ENCODE data around the gene GSTA1. TPM values are rescaled to one million over a fixed set of nuclear protein-coding genes. Genes with fewer than 3 reads are reported as not detected.
"Not testable (repeated sequence)": the region's sequence is repeated elsewhere in the genome, so short reads cannot be mapped to it uniquely, and the experiment has no call there.

The GSTA1 gene
- total RNA-seq, 2 donors from 2014 or later = 33.2 to 54.1 TPM

GRCh38 chr6:52752310-52752709 lies 51.3 kb downstream of the GSTA1 start:
- Histone ChIP-seq H3K4me1 (peaks cover 25% of the 10 kb centered on the region), H3K27me3 (no peaks in the 10 kb centered on the region), H3K36me3 (replicated peaks in 1 of 2; ENCODE audit: insufficient read depth in 1 of 2, low read depth in 2 of 2) (peaks cover 13 to 14% of the 10 kb centered on the region in 2 donors), H3K27ac (peak overlapping the region in 1 of 4 donors; percentile 5), H3K4me3 (no peak overlapping the region), H3K9me3 (no peaks in the 10 kb centered on the region)
- intact Hi-C loops (cut with DNase I) = no loop called here
- DNase-seq (no peak), ATAC-seq (no peak)
- no peak for TF ChIP-seq POLR2A (IDR thresholded peaks at IDR 0.05)
- TF ChIP-seq CTCF (IDR thresholded peaks at IDR 0.05) = no peak

- peaks cover 51% of the 10 kb centered on the region for H3K4me1 ChIP-seq
- intact Hi-C loops (cut with DNase I) = no loop called here
- DNase-seq (no peak), ATAC-seq (no peak)
- 29 to 32% methylated on average over 2 of the region's 2 CpGs for WGBS, 2 donors
- H3K36me3 ChIP-seq (replicated peaks in 1 of 2; ENCODE audit: insufficient read depth in 1 of 2, low read depth in 2 of 2) = peaks cover 13 to 14% of the 10 kb centered on the region in 2 donors
- H3K27ac ChIP-seq = peak overlapping the region in 2 of 4 donors; percentile 31 to 85
- no peak overlapping the region for H3K4me3 ChIP-seq
- H3K9me3 ChIP-seq = no peaks in the 10 kb centered on the region
- H3K27me3 ChIP-seq = no peaks in the 10 kb centered on the region
- TF ChIP-seq CTCF (IDR thresholded peaks at IDR 0.05) = no peak
- no peak for TF ChIP-seq POLR2A (IDR thresholded peaks at IDR 0.05)
These were observed 54.0 kb downstream of the GSTA1 start for GRCh38 chr6:52749556-52750152.

- H3K27me3 ChIP-seq; intact Hi-C loops (cut with DNase I); H3K4me3 ChIP-seq; H3K9me3 ChIP-seq; DNase-seq; H3K36me3 ChIP-seq (replicated peaks in 1 of 2; ENCODE audit: insufficient read depth in 1 of 2, low read depth in 2 of 2): not testable (repeated sequence)
- peak; percentile 4 for ATAC-seq
- Histone ChIP-seq H3K4me1 (peaks cover 64% of the 10 kb centered on the region), H3K27ac (peak overlapping the region in 3 of 4 donors; percentile 75 to 85 (median 79))
- WGBS, 2 donors = 44 to 48% methylated on average over 3 of the region's 3 CpGs
These were observed 56.3 kb downstream of the GSTA1 start for GRCh38 chr6:52747301-52747700.

- no peaks in the 10 kb centered on the region for H3K27me3 ChIP-seq
- H3K36me3 ChIP-seq (replicated peaks in 1 of 2; ENCODE audit: insufficient read depth in 1 of 2, low read depth in 2 of 2) = no peaks in the 10 kb centered on the region
- peaks cover 64% of the 10 kb centered on the region for H3K4me1 ChIP-seq
- no peak for TF ChIP-seq CTCF (IDR thresholded peaks at IDR 0.05)
- no peak for TF ChIP-seq POLR2A (IDR thresholded peaks at IDR 0.05)
- no peak overlapping the region for H3K4me3 ChIP-seq
- H3K9me3 ChIP-seq = no peaks in the 10 kb centered on the region
- ATAC-seq (peak; percentile 87), DNase-seq (peak; percentile 22 to 77 (median 57))
- intact Hi-C loops (cut with DNase I) = no loop called here
- WGBS, 2 donors = 10 to 19% methylated on average over 4 of the region's 4 CpGs
- H3K27ac ChIP-seq = peak overlapping the region; percentile 58 to 85 (median 77)
These were observed 57.4 kb downstream of the GSTA1 start for GRCh38 chr6:52746213-52746612.

GRCh38 chr6:52745764-52746201 lies 57.8 kb downstream of the GSTA1 start:
- peak in 2 of 4 donors; percentile 40 to 44 for DNase-seq
- Histone ChIP-seq H3K36me3 (replicated peaks in 1 of 2; ENCODE audit: insufficient read depth in 1 of 2, low read depth in 2 of 2) (no peaks in the 10 kb centered on the region), H3K4me3 (no peak overlapping the region), H3K4me1 (peaks cover 64% of the 10 kb centered on the region), H3K27ac (peak overlapping the region; percentile 58 to 85 (median 77)), H3K9me3 (no peaks in the 10 kb centered on the region), H3K27me3 (no peaks in the 10 kb centered on the region)
- ATAC-seq = peak; percentile 46
- WGBS, 2 donors = 8 to 29% methylated on average over 1 of the region's 1 CpG
- no peak for TF ChIP-seq CTCF (IDR thresholded peaks at IDR 0.05)
- no peak for TF ChIP-seq POLR2A (IDR thresholded peaks at IDR 0.05)
- intact Hi-C loops (cut with DNase I) = no loop called here

Measured in body of pancreas (tissue), 4 donors.